HepG2 (cell line): Measurements from ENCODE around the gene LST1. TPM values are rescaled to one million over a fixed set of nuclear protein-coding genes. Genes with fewer than 3 reads are reported as not detected.

ENCODE experiments used
- CREB1 ChIP-seq, 2 experiments: fragments of 450-650 bp in 1 of 2; IDR thresholded peaks; 2 replicates each; pipeline ENCODE4 v1.6.1; 2016 to 2017; ENCODE audit warnings: control low read depth in 1 of 2, mild to moderate bottlenecking in 1 of 2, missing compliant biosample characterization in 1 of 2, missing genetic modification characterization in 1 of 2
- FOXA3 ChIP-seq: IDR thresholded peaks from 2 replicates; pipeline ENCODE4 v1.6.1; 2016; ENCODE audit warnings: missing genetic modification reagents, missing compliant biosample characterization
- HNRNPK ChIP-seq: fragments of 200-400 bp; formaldehyde crosslinking; IDR thresholded peaks from 2 replicates; pipeline ENCODE4 v1.6.1; 2018; ENCODE audit warnings: low read length, low read depth, moderate library complexity, mild to moderate bottlenecking; ENCODE audit not compliant: poor library complexity, severe bottlenecking
- LCORL ChIP-seq, 2 experiments: fragments of 450-650 bp in 1 of 2; sonication (generic) in 1 of 2; formaldehyde crosslinking in 1 of 2; IDR thresholded peaks; 2 replicates each; pipeline versions ENCODE4 v1.5.0 to v1.6.1; 2017 to 2020; ENCODE audit warnings: antibody characterized with exemption in 1 of 2, missing genetic modification reagents in 1 of 2
- MBD4 ChIP-seq: IDR thresholded peaks from 2 replicates; pipeline ENCODE4 v1.6.1; 2012; ENCODE audit warnings: low read length, inconsistent platforms, borderline replicate concordance
- PCBP1 ChIP-seq: fragments of 200-400 bp; formaldehyde crosslinking; IDR thresholded peaks from 2 replicates; pipeline ENCODE4 v1.6.1; 2017; ENCODE audit warnings: mild to moderate bottlenecking, low read depth, low read length, borderline replicate concordance
- RFXAP ChIP-seq: sonication (generic); formaldehyde crosslinking; IDR thresholded peaks from 2 replicates; pipeline ENCODE4 v1.4.0; 2020; ENCODE audit warnings: missing genetic modification reagents, borderline replicate concordance
- SATB2 ChIP-seq: sonication (generic); formaldehyde crosslinking; IDR thresholded peaks from 2 replicates; pipeline ENCODE4 v1.5.0; 2020; ENCODE audit warnings: missing genetic modification reagents
- ZFP36L1 ChIP-seq: sonication (generic); formaldehyde crosslinking; IDR thresholded peaks from 2 replicates; pipeline ENCODE4 v1.8.0; 2022; ENCODE audit warnings: mild to moderate bottlenecking, missing genetic modification reagents, moderate library complexity
- ZNF550 ChIP-seq: sonication (generic); formaldehyde crosslinking; IDR thresholded peaks from 2 replicates; pipeline ENCODE4 v1.4.0; 2020; ENCODE audit warnings: mild to moderate bottlenecking, missing genetic modification reagents, borderline replicate concordance
- ZNF614 ChIP-seq: IDR thresholded peaks from 2 replicates; pipeline ENCODE4 v1.6.1; 2018; ENCODE audit warnings: missing biosample characterization, missing genetic modification reagents, inconsistent platforms, borderline replicate concordance
- polyA plus RNA-seq, 8 experiments: library from polyadenylated mRNA; depleted of rRNA in 3 of 8; stranded (reverse) in 7 of 8; unstranded in 1 of 8; fragments of >200 nt; fragmentation: Illumina TruSeq in 4 of 8; extraction: Trizol in 4 of 8; gene quantifications; 2 replicates each; pipeline versions ENCODE4 v1.2.1 to v1.2.3, GENCODE V29; 2011 to 2016; ENCODE audit warnings: low read depth in 4 of 8, missing spikeins in 1 of 8, mixed read lengths in 1 of 8; ENCODE audit not compliant: insufficient read depth in 1 of 8
- total RNA-seq, 5 experiments: library from RNA; depleted of rRNA; stranded (reverse); fragments of >200 nt; fragmentation: Illumina TruSeq; extraction: Trizol; gene quantifications; 2 replicates each; pipeline ENCODE4 v1.2.3, GENCODE V29; 2016; ENCODE audit warnings: low read depth in 1 of 5
- TF ChIP-seq, protein P1 (sequence below): sonication (generic); formaldehyde crosslinking; IDR thresholded peaks from 2 replicates; pipeline ENCODE4 v1.4.0; 2020; ENCODE audit warnings: missing genetic modification reagents
- TF ChIP-seq, protein P2 (sequence below): sonication (generic); formaldehyde crosslinking; IDR thresholded peaks from one replicate; pipeline ENCODE4 v1.5.1; 2020; ENCODE audit warnings: mild to moderate bottlenecking, missing genetic modification reagents; ENCODE audit errors: not compliant biosample characterization
- TF ChIP-seq, protein P3 (sequence below): sonication (generic); formaldehyde crosslinking; IDR thresholded peaks from 2 replicates; pipeline ENCODE4 v1.8.0; 2022; ENCODE audit warnings: mild to moderate bottlenecking, missing genetic modification reagents, borderline replicate concordance

LST1 gene
- total and polyA plus RNA-seq, 2 of the 13 experiments (the other 11 are each of a cell fraction or from before 2014, with no cell fraction given) = not detected

DNA sequence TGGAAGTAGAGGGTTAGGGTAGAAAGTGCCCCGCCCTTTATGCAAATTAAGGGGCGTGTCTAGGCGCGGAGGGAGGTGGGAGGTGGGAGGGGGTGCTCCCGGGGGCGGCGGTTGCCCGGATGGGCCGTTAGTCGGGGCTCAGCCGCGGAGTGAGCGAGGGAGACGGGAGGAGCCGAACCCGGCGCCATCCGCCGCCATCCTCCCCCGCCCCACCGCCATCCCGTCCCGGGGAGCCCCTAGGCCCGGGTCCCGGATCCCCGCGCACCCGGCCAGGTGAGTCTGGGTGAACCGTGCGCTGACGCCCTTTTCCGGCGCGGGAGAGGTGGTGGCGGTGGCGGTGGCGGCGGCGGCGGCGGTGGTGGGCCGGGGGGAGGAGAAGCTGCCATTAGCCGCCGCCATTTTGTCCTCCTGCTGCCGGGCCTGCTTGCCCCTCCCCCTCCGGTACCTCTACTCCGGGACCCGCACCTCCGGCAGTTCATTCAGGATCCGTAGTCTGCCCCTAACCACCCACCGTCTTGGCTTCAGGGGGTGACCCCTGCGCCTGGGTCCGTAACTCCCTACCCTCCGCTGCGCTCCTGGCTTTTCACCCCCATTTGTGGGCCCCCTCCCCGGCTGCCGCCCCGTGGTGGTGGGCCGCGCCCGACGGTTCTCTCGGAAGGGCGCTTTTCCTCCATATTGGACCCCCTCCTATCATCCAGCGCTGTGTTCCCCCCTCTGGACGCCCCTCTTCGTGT lies 34.7 kb downstream of the LST1 start, which contains the start of gene PRRC2A (continued):
- TF ChIP-seq LCORL (IDR thresholded peaks at IDR 0.05) (no peak), LCORL (CRISPR knock-in tag; IDR thresholded peaks at IDR 0.05) (0 out of 2 replicates have a peak, but pooled peaks have one; percentile 2), ZFP36L1 (CRISPR knock-in tag) (no peak), RFXAP (no peak; the same call in 1 of the 2 replicates), PCBP1 (0 out of 2 replicates have a peak, but pooled peaks have one; percentile 53), HNRNPK (peak; percentile 85), CREB1 (IDR thresholded peaks at IDR 0.05) (no peak), CREB1 (CRISPR knock-in tag; IDR thresholded peaks at IDR 0.05) (no peak), SATB2 (CRISPR knock-in tag) (no peak), MBD4 (no peak), FOXA3 (no peak), ZNF614 (no peak; the same call in 1 of the 2 replicates), ZNF550 (CRISPR knock-in tag) (no peak)
- TF ChIP-seq, protein P1, sequence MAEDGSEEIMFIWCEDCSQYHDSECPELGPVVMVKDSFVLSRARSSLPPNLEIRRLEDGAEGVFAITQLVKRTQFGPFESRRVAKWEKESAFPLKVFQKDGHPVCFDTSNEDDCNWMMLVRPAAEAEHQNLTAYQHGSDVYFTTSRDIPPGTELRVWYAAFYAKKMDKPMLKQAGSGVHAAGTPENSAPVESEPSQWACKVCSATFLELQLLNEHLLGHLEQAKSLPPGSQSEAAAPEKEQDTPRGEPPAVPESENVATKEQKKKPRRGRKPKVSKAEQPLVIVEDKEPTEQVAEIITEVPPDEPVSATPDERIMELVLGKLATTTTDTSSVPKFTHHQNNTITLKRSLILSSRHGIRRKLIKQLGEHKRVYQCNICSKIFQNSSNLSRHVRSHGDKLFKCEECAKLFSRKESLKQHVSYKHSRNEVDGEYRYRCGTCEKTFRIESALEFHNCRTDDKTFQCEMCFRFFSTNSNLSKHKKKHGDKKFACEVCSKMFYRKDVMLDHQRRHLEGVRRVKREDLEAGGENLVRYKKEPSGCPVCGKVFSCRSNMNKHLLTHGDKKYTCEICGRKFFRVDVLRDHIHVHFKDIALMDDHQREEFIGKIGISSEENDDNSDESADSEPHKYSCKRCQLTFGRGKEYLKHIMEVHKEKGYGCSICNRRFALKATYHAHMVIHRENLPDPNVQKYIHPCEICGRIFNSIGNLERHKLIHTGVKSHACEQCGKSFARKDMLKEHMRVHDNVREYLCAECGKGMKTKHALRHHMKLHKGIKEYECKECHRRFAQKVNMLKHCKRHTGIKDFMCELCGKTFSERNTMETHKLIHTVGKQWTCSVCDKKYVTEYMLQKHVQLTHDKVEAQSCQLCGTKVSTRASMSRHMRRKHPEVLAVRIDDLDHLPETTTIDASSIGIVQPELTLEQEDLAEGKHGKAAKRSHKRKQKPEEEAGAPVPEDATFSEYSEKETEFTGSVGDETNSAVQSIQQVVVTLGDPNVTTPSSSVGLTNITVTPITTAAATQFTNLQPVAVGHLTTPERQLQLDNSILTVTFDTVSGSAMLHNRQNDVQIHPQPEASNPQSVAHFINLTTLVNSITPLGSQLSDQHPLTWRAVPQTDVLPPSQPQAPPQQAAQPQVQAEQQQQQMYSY = peak; percentile 21; the same call in 1 of the 2 replicates
- TF ChIP-seq, protein P2, sequence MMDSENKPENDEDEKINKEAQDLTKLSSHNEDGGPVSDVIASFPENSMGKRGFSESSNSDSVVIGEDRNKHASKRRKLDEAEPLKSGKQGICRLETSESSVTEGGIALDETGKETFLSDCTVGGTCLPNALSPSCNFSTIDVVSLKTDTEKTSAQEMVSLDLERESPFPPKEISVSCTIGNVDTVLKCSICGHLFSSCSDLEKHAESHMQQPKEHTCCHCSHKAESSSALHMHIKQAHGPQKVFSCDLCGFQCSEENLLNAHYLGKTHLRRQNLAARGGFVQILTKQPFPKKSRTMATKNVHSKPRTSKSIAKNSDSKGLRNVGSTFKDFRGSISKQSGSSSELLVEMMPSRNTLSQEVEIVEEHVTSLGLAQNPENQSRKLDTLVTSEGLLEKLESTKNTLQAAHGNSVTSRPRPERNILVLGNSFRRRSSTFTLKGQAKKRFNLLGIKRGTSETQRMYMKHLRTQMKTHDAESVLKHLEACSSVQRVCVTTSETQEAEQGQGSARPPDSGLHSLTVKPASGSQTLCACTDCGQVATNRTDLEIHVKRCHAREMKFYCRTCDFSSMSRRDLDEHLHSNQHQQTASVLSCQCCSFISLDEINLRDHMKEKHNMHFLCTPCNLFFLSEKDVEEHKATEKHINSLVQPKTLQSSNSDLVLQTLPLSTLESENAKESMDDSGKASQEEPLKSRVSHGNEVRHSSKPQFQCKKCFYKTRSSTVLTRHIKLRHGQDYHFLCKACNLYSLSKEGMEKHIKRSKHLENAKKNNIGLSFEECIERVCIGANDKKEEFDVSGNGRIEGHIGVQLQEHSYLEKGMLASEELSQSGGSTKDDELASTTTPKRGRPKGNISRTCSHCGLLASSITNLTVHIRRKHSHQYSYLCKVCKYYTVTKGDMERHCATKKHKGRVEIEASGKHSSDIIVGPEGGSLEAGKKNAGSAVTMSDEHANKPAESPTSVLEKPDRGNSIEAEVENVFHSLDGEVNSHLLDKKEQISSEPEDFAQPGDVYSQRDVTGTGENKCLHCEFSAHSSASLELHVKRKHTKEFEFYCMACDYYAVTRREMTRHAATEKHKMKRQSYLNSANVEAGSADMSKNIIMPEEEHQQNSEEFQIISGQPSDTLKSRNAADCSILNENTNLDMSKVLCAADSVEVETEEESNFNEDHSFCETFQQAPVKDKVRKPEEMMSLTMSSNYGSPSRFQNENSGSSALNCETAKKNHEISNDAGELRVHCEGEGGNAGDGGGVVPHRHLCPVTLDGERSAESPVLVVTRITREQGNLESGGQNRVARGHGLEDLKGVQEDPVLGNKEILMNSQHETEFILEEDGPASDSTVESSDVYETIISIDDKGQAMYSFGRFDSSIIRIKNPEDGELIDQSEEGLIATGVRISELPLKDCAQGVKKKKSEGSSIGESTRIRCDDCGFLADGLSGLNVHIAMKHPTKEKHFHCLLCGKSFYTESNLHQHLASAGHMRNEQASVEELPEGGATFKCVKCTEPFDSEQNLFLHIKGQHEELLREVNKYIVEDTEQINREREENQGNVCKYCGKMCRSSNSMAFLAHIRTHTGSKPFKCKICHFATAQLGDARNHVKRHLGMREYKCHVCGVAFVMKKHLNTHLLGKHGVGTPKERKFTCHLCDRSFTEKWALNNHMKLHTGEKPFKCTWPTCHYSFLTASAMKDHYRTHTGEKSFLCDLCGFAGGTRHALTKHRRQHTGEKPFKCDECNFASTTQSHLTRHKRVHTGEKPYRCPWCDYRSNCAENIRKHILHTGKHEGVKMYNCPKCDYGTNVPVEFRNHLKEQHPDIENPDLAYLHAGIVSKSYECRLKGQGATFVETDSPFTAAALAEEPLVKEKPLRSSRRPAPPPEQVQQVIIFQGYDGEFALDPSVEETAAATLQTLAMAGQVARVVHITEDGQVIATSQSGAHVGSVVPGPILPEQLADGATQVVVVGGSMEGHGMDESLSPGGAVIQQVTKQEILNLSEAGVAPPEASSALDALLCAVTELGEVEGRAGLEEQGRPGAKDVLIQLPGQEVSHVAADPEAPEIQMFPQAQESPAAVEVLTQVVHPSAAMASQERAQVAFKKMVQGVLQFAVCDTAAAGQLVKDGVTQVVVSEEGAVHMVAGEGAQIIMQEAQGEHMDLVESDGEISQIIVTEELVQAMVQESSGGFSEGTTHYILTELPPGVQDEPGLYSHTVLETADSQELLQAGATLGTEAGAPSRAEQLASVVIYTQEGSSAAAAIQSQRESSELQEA = no peak
- TF ChIP-seq, protein P3, sequence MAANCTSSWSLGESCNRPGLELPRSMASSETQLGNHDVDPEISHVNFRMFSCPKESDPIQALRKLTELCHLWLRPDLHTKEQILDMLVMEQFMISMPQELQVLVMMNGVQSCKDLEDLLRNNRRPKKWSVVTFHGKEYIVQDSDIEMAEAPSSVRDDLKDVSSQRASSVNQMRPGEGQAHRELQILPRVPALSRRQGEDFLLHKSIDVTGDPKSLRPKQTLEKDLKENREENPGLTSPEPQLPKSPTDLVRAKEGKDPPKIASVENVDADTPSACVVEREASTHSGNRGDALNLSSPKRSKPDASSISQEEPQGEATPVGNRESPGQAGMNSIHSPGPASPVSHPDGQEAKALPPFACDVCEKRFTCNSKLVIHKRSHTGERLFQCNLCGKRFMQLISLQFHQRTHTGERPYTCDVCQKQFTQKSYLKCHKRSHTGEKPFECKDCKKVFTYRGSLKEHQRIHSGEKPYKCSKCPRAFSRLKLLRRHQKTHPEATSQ (CRISPR knock-in tag) = no peak; the same call in 1 of the 2 replicates
